ENCODE measurements around the gene KLRC2. TPM values are rescaled to one million over a fixed set of nuclear protein-coding genes. Genes with fewer than 3 reads are reported as not detected.

The KLRC2 gene
- total and polyA plus RNA-seq, 2 experiments from 2014 or later: not detected

DNA sequence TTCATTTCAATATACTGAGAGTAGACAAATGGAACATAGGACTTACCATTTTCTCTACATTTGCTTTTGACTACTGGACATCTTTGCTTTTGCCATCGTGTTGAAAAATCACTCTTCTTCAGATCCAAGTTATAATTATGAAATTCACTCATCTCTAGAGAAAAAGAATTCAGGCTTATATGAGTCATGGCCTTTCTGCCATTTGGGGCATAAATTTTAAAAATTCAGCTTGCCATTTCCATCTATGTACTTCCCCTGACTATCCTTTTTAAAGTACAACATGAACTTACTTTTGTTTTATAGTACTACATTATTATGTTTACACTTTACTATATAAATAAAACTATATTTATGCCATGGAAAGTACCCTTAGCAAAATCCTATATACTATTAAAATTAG lies 49.0 kb downstream of the KLRC2 start:
- H3K36me3 ChIP-seq (ENCODE audit: low read depth): no peaks in the 10 kb centered on the region
- H3K4me2 ChIP-seq (ENCODE audit: unreplicated experiment): no peak overlapping the region
- H3K79me2 ChIP-seq (ENCODE audit: insufficient read depth): no peaks in the 10 kb centered on the region
- no peak overlapping the region for H3K9ac ChIP-seq
- no peaks in the 10 kb centered on the region for H3K27me3 ChIP-seq (replicated peaks; ENCODE audit: insufficient read depth)
- H3K4me1 ChIP-seq (ENCODE audit: insufficient read depth): peaks cover 15% of the 10 kb centered on the region
- no peak overlapping the region for H2AFZ ChIP-seq
- H3K27ac ChIP-seq: no peak overlapping the region
- TF ChIP-seq EZH2 (IDR thresholded peaks at IDR 0.05; ENCODE audit: insufficient read depth, poor library complexity, severe bottlenecking): no peak
- no peak for TF ChIP-seq EZH2phosphoT487 (IDR thresholded peaks at IDR 0.05; ENCODE audit: insufficient read depth, low read depth)
- 18 to 22% methylated on average over 1 of the region's 1 CpG for WGBS, 2 experiments (ENCODE audit: low coverage in 1 of 2, low lambda C conversion rate in 2 of 2, missing lambda C conversion rate in 2 of 2)
- H4K20me1 ChIP-seq (ENCODE audit: insufficient read depth): no peaks in the 10 kb centered on the region
- in situ Hi-C loops (cut with MboI): no loop called here
- no peak for DNase-seq
- H3K4me3 ChIP-seq: no peak overlapping the region
- no peaks in the 10 kb centered on the region for H3K9me2 ChIP-seq (ENCODE audit: insufficient read depth)
- no peaks in the 10 kb centered on the region for H3K9me3 ChIP-seq (ENCODE audit: low read depth)
- H3F3A ChIP-seq (ENCODE audit: insufficient read depth): 0 out of 2 replicates have a peak, but pooled peaks cover 9% of the 10 kb centered on the region

- Histone ChIP-seq H3K9me3 (ENCODE audit: low read depth) (no peaks in the 10 kb centered on the region), H3F3A (ENCODE audit: insufficient read depth) (0 out of 2 replicates have a peak, but pooled peaks cover 9% of the 10 kb centered on the region), H4K20me1 (ENCODE audit: insufficient read depth) (no peaks in the 10 kb centered on the region), H3K27me3 (replicated peaks; ENCODE audit: insufficient read depth) (no peaks in the 10 kb centered on the region), H3K9me2 (ENCODE audit: insufficient read depth) (no peaks in the 10 kb centered on the region), H3K36me3 (ENCODE audit: low read depth) (no peaks in the 10 kb centered on the region), H3K9ac (no peak overlapping the region), H3K4me3 (no peak overlapping the region), H3K27ac (no peak overlapping the region), H3K4me1 (ENCODE audit: insufficient read depth) (peaks cover 11% of the 10 kb centered on the region; the same call in 1 of the 2 replicates), H3K79me2 (ENCODE audit: insufficient read depth) (no peaks in the 10 kb centered on the region), H3K4me2 (ENCODE audit: unreplicated experiment) (no peak overlapping the region), H2AFZ (no peak overlapping the region)
- WGBS, 2 experiments (ENCODE audit: low coverage in 1 of 2, low lambda C conversion rate in 2 of 2, missing lambda C conversion rate in 2 of 2): 11% methylated on average over 2 of the region's 2 CpGs
- TF ChIP-seq EZH2phosphoT487 (IDR thresholded peaks at IDR 0.05; ENCODE audit: insufficient read depth, low read depth): no peak
- no peak for TF ChIP-seq EZH2 (IDR thresholded peaks at IDR 0.05; ENCODE audit: insufficient read depth, poor library complexity, severe bottlenecking)
- peak; percentile 73 for DNase-seq
- in situ Hi-C loops (cut with MboI): no loop called here
Measured at GRCh38 chr12:10385166-10385613, 50.6 kb downstream of the KLRC2 start.

GRCh38 chr12:10384191-10384590 lies 51.6 kb downstream of the KLRC2 start:
- DNase-seq: no peak
- H3K36me3 ChIP-seq (ENCODE audit: low read depth): no peaks in the 10 kb centered on the region
- H3K9me3 ChIP-seq (ENCODE audit: low read depth): no peaks in the 10 kb centered on the region
- H3K4me1 ChIP-seq (ENCODE audit: insufficient read depth): peaks cover 11% of the 10 kb centered on the region; the same call in 1 of the 2 replicates
- no peak overlapping the region for H2AFZ ChIP-seq
- no peak overlapping the region for H3K4me2 ChIP-seq (ENCODE audit: unreplicated experiment)
- no peak overlapping the region for H3K4me3 ChIP-seq
- no peaks in the 10 kb centered on the region for H3K27me3 ChIP-seq (replicated peaks; ENCODE audit: insufficient read depth)
- TF ChIP-seq EZH2phosphoT487 (IDR thresholded peaks at IDR 0.05; ENCODE audit: insufficient read depth, low read depth): no peak
- no peak for TF ChIP-seq EZH2 (IDR thresholded peaks at IDR 0.05; ENCODE audit: insufficient read depth, poor library complexity, severe bottlenecking)
- WGBS, 2 experiments (ENCODE audit: low coverage in 1 of 2, low lambda C conversion rate in 2 of 2, missing lambda C conversion rate in 2 of 2): 88 to 94% methylated on average over 3 of the region's 3 CpGs
- H3F3A ChIP-seq (ENCODE audit: insufficient read depth): 0 out of 2 replicates have a peak, but pooled peaks cover 9% of the 10 kb centered on the region
- no peaks in the 10 kb centered on the region for H3K9me2 ChIP-seq (ENCODE audit: insufficient read depth)
- in situ Hi-C loops (cut with MboI): no loop called here
- H3K9ac ChIP-seq: no peak overlapping the region
- H3K79me2 ChIP-seq (ENCODE audit: insufficient read depth): no peaks in the 10 kb centered on the region
- H3K27ac ChIP-seq: no peak overlapping the region
- no peaks in the 10 kb centered on the region for H4K20me1 ChIP-seq (ENCODE audit: insufficient read depth)

- H3K9me3 ChIP-seq (ENCODE audit: low read depth): no peaks in the 10 kb centered on the region
- H3K9me2 ChIP-seq (ENCODE audit: insufficient read depth): no peaks in the 10 kb centered on the region
- 75 to 78% methylated on average over 4 of the region's 4 CpGs for whole genome bisulfite sequencing, 2 experiments (ENCODE audit: low coverage in 1 of 2, low lambda C conversion rate in 2 of 2, missing lambda C conversion rate in 2 of 2)
- no peak for DNase-seq
- H2AFZ ChIP-seq: no peak overlapping the region
- in situ Hi-C loops (cut with MboI): no loop called here
- H3K4me3 ChIP-seq: no peak overlapping the region
- H3K4me1 ChIP-seq (ENCODE audit: insufficient read depth): peaks cover 11% of the 10 kb centered on the region; the same call in 1 of the 2 replicates
- TF ChIP-seq EZH2 (IDR thresholded peaks at IDR 0.05; ENCODE audit: insufficient read depth, poor library complexity, severe bottlenecking) (no peak), EZH2phosphoT487 (IDR thresholded peaks at IDR 0.05; ENCODE audit: insufficient read depth, low read depth) (no peak)
- H3K27me3 ChIP-seq (replicated peaks; ENCODE audit: insufficient read depth): no peaks in the 10 kb centered on the region
- H3F3A ChIP-seq (ENCODE audit: insufficient read depth): 0 out of 2 replicates have a peak, but pooled peaks cover 9% of the 10 kb centered on the region
- no peak overlapping the region for H3K4me2 ChIP-seq (ENCODE audit: unreplicated experiment)
- no peak overlapping the region for H3K27ac ChIP-seq
- no peaks in the 10 kb centered on the region for H4K20me1 ChIP-seq (ENCODE audit: insufficient read depth)
- H3K79me2 ChIP-seq (ENCODE audit: insufficient read depth): no peaks in the 10 kb centered on the region
- H3K36me3 ChIP-seq (ENCODE audit: low read depth): no peaks in the 10 kb centered on the region
- H3K9ac ChIP-seq: no peak overlapping the region
Measured at GRCh38 chr12:10381928-10382628, 53.7 kb downstream of the KLRC2 start.

Other genes starting within 250 kb of the KLRC2 start
- 98.6 and 127 TPM in 2 replicates for gene GABARAPL1, start 223.1 kb downstream of the KLRC2 start, total RNA-seq (2014; rRNA removed; shearing (Covaris generic))
- 94.9 and 97.4 TPM in 2 replicates for gene GABARAPL1, start 223.1 kb downstream of the KLRC2 start, polyA plus RNA-seq (2016; fragmentation: Nextera tagmentation; extraction: Ambion mirVana)
- gene KLRD1, start 128.1 kb downstream of the KLRC2 start, total RNA-seq (2014; rRNA removed; shearing (Covaris generic)): 0.11 and 0.13 TPM in 2 replicates
- gene KLRD1, start 128.1 kb downstream of the KLRC2 start, polyA plus RNA-seq (2016; fragmentation: Nextera tagmentation; extraction: Ambion mirVana): 0.01 and 0.25 TPM in 2 replicates
- not detected in 2 replicates for gene KLRK1, start 46.0 kb downstream of the KLRC2 start, total RNA-seq (2014; rRNA removed; shearing (Covaris generic))
- gene KLRK1, start 46.0 kb downstream of the KLRC2 start, polyA plus RNA-seq (2016; fragmentation: Nextera tagmentation; extraction: Ambion mirVana): not detected in 2 replicates
- gene KLRC4, start 26.3 kb downstream of the KLRC2 start, total RNA-seq (2014; rRNA removed; shearing (Covaris generic)): not detected in 2 replicates
- gene KLRC4, start 26.3 kb downstream of the KLRC2 start, polyA plus RNA-seq (2016; fragmentation: Nextera tagmentation; extraction: Ambion mirVana): not detected in 2 replicates
- gene KLRC3, start 15.4 kb downstream of the KLRC2 start, total RNA-seq (2014; rRNA removed; shearing (Covaris generic)): not detected in 2 replicates
- not detected in 2 replicates for gene KLRC3, start 15.4 kb downstream of the KLRC2 start, polyA plus RNA-seq (2016; fragmentation: Nextera tagmentation; extraction: Ambion mirVana)
- not detected in 2 replicates for gene KLRC1, start 17.4 kb upstream of the KLRC2 start, total RNA-seq (2014; rRNA removed; shearing (Covaris generic))
- not detected in 2 replicates for gene KLRC1, start 17.4 kb upstream of the KLRC2 start, polyA plus RNA-seq (2016; fragmentation: Nextera tagmentation; extraction: Ambion mirVana)
- 4.9 and 8.9 TPM in 2 replicates for gene EIF2S3B, start 69.9 kb upstream of the KLRC2 start, total RNA-seq (2014; rRNA removed; shearing (Covaris generic))
- 0.39 and 0.61 TPM in 2 replicates for gene EIF2S3B, start 69.9 kb upstream of the KLRC2 start, polyA plus RNA-seq (2016; fragmentation: Nextera tagmentation; extraction: Ambion mirVana)
- gene MAGOHB, start 177.6 kb upstream of the KLRC2 start, total RNA-seq (2014; rRNA removed; shearing (Covaris generic)): 16.6 and 27.8 TPM in 2 replicates
- 72.4 and 78.0 TPM in 2 replicates for gene MAGOHB, start 177.6 kb upstream of the KLRC2 start, polyA plus RNA-seq (2016; fragmentation: Nextera tagmentation; extraction: Ambion mirVana)
- gene STYK1, start 238.0 kb upstream of the KLRC2 start, total RNA-seq (2014; rRNA removed; shearing (Covaris generic)): 1.1 TPM in 1 of 2 replicates, not detected in the other
- 0.89 and 0.93 TPM in 2 replicates for gene STYK1, start 238.0 kb upstream of the KLRC2 start, polyA plus RNA-seq (2016; fragmentation: Nextera tagmentation; extraction: Ambion mirVana)